H7 (cell line): ENCODE results near the gene RPL26. TPM values are rescaled to one million over a fixed set of nuclear protein-coding genes. Genes with fewer than 3 reads are reported as not detected.

Experiments used
- DNase-seq: peaks from one replicate; pipeline ENCODE4 v3.0.0; 2012
- H3K27me3 ChIP-seq: 2 replicates; pipeline ENCODE4 v1.6.0; 2011; ENCODE audit warnings: mild to moderate bottlenecking, low read length; ENCODE audit not compliant: control insufficient read depth, insufficient read depth
- H3K36me3 ChIP-seq: replicated peaks from 2 replicates; pipeline ENCODE4 v1.5.1; 2011; ENCODE audit warnings: low read length; ENCODE audit not compliant: control insufficient read depth, insufficient read depth
- H3K4me3 ChIP-seq: 2 replicates; pipeline ENCODE4 v1.5.1; 2011; ENCODE audit warnings: low read depth, mild to moderate bottlenecking, control low read depth, low read length, moderate library complexity; ENCODE audit not compliant: insufficient read depth
- total RNA-seq: library from RNA; depleted of rRNA; stranded (reverse); fragments of >200 nt; shearing (Covaris generic); gene quantifications from 2 replicates; pipeline ENCODE4 v1.2.3, GENCODE V29; 2014; rRNA removed

The RPL26 gene
- total RNA-seq, 1 experiment from 2014 or later, result 1,833 TPM

DNA sequence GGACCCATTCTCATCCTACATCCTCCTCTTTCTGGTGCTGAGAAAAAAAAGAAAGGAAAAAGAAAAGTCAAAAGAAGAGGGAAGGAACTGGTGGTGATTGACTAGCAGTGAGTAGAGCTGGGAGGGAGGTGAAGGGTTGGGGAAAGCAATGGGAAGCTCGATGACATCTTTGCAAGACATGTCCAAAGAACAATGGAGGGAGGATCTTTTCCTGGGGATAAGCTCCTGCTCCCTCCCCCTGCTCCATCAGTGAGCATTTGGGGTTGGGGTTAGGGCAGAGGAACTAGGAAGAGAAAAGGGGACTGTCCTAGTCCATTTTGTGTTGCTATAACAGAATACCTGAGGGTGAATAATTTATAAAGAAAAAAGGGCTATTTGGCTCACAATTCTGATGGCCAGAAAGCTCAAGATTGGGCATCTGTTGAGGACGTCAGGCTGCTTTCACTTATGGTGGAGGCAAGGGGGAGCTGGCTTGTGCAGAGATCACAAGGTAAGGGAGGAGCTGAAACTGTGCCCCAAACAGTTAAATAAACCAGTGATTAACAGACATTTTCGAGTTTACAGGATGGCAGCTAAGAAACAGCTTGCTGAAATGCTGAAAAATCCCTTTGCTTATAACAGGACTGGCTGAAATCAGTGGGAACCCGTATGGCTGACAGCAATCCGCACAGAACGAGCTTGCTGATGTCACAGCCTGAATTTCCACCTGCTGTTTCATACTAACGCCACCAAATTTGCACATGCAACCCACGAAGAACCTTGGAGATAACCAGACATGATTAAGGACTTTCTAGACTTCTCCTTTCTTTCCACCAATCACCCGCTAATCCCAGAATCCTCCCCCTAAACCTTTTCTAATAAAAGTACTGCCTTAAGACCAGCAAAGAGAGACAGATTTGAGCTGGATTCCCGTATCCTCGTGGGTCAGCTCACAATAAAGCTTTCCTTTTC, 44.9 kb downstream of the RPL26 start:
- Histone ChIP-seq H3K36me3 (no peaks in the 10 kb centered on the region), H3K4me3 (no peak overlapping the region), H3K27me3 (no peaks in the 10 kb centered on the region)
- DNase-seq, result peak; percentile 55

DNA sequence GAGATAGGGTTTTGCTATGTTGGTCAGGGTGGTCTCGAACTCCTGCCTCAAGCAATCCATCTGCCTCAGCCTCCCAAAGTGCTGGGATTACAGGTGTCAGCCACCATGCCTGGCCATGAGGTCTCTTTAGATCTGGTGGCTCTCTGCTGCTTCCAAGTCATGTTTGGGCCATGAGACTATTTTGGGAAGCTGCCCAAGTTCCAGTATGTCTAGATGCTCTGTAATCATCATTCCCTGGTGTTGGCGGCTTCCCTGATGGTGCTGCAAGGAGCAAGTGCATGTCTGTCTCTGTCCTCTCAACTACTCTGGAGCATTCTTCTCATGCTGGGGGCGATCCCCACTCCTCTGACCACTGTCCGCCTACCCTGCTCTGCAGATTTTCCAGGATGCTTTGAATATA, 49.7 kb downstream of the RPL26 start:
- no peaks in the 10 kb centered on the region for H3K36me3 ChIP-seq
- no peaks in the 10 kb centered on the region for H3K27me3 ChIP-seq
- no peak overlapping the region for H3K4me3 ChIP-seq
- DNase-seq, result no peak

DNA sequence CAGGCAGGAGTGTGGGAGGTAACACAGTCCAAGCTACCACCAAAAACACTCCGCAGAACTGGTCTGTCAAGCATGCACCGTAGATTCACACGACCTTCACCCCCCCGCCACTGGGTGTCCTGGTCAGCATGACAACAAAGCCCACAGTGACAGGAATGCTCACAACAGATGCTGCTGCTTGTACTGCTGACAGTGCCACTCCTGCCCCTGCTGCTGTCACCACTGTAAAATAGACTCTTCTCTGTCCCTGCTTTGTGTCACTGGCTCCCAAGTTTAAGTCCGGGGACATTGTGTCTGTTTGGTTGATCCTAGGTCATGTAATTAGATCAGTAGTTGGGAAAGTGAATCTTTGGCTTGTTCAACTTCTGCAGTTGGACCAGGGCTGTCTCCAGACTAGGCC, 50.3 kb downstream of the RPL26 start:
- Histone ChIP-seq H3K27me3 (no peaks in the 10 kb centered on the region), H3K4me3 (no peak overlapping the region), H3K36me3 (no peaks in the 10 kb centered on the region)
- peak; percentile 54 for DNase-seq

- no peak overlapping the region for H3K4me3 ChIP-seq
- DNase-seq, result no peak
- H3K27me3 ChIP-seq, result peaks cover 5% of the 10 kb centered on the region
These were observed 50.9 kb downstream of the RPL26 start for GRCh38 chr17:8332128-8332527.

More at GRCh38 chr17:8332128-8332527, 50.9 kb downstream of the RPL26 start:
- H3K36me3 ChIP-seq, result no peaks in the 10 kb centered on the region

Other genes with a start within 250 kb of the RPL26 start
- 19.2 and 32.4 TPM in 2 replicates for gene PER1, start 230.8 kb downstream of the RPL26 start, total RNA-seq
- gene VAMP2, start 220.2 kb downstream of the RPL26 start, total RNA-seq, result 7.3 and 10.5 TPM in 2 replicates
- gene TMEM107, start 206.8 kb downstream of the RPL26 start, total RNA-seq, result 27.7 and 40.7 TPM in 2 replicates
- 9.9 and 10.7 TPM in 2 replicates for gene BORCS6, start 193.0 kb downstream of the RPL26 start, total RNA-seq
- 209 and 254 TPM in 2 replicates for gene AURKB, start 172.6 kb downstream of the RPL26 start, total RNA-seq
- 14.1 and 14.3 TPM in 2 replicates for gene CTC1, start 135.1 kb downstream of the RPL26 start, total RNA-seq
- 101 and 122 TPM in 2 replicates for gene PFAS, start 133.9 kb downstream of the RPL26 start, total RNA-seq
- gene RANGRF, start 94.5 kb downstream of the RPL26 start, total RNA-seq, result 12.7 TPM in 2 replicates
- 2.3 and 5.6 TPM in 2 replicates for gene SLC25A35, start 87.8 kb downstream of the RPL26 start, total RNA-seq
- gene ARHGEF15, start 73.0 kb downstream of the RPL26 start, total RNA-seq, result 1.00 and 1.6 TPM in 2 replicates
- not detected in 2 replicates for gene ODF4, start 43.4 kb downstream of the RPL26 start, total RNA-seq
- not detected in 2 replicates for gene RNF222, start 14.6 kb upstream of the RPL26 start, total RNA-seq
- 18.6 and 32.8 TPM in 2 replicates for gene NDEL1, start 52.7 kb upstream of the RPL26 start, total RNA-seq
- 84.4 and 103 TPM in 2 replicates for gene MYH10, start 247.5 kb upstream of the RPL26 start, total RNA-seq